Peyer's patch (tissue), 4 donors: ENCODE results near the gene HELLS.

ENCODE experiments used
- CTCF ChIP-seq, 6 experiments: fragments of 450-650 bp in 4 of 6; fragments of 200-600 bp in 2 of 6; sonication (generic) in 1 of 6; IDR thresholded peaks; one replicate each; pipeline ENCODE4 v1.5.1; 2017 to 2019; ENCODE audit warnings: antibody characterized with exemption in 6 of 6, mild to moderate bottlenecking in 3 of 6, moderate library complexity in 1 of 6
- POLR2A ChIP-seq, 2 donors: fragments of 450-650 bp; IDR thresholded peaks; one replicate each; pipeline ENCODE4 v1.5.1; 2017; ENCODE audit warnings: antibody characterized with exemption in 2 of 2, mild to moderate bottlenecking in 2 of 2, moderate library complexity in 2 of 2

DNA sequence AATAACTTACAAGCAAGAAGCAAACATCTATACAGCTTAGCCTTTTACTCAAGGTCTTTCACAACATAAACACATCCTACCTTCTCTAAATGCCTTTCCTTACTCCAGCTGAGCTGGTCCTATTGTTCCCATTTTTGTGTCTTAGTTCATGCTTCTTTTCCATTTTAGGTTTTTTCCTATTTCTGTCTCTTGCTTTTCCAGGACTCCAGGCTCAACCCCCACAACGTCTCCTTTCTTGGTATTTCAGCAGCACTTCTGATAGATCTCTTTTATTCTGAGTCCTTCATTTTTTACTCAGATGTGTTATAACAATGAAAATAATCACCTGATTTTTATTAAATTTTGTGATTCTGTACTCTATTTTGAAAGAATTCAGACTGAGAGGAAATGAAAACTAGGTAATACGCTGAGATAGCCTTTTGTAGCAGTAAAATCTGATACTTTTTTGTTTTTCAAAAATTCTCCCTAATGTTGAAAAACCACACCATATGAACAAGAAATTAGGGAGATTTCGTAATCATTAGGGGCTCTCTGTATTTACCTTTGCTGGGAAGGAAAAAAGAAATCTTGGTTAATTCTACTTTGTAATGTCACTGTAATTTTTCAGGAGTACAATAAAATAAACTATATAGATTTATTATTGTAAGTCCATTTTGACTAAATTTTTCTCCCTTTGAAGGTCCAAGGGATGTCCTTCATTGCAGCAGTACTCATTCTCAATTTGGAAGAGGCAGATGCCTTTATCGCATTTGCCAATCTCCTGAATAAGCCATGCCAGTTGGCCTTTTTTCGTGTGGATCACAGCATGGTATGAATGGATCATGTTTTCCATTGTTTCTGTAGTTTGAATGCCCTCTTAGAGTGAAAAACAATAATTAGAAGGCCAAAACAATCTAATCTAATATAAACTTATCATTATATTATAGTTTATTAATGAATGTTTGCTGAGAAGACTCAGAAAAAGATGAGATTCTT, 24.0 kb upstream of the HELLS start:
- TF ChIP-seq POLR2A (IDR thresholded peaks at IDR 0.05) (no peak), CTCF (IDR thresholded peaks at IDR 0.05) (no peak)
